Activated CD4-positive, alpha-beta T cell treated with anti-CD3 and anti-CD28 coated beads, Interleukin-2, amount 50 U/mL, for 4 hours (primary cell): Measurements from ENCODE around the gene PSPN.
"Not testable (repeated sequence)": the region's sequence is repeated elsewhere in the genome, so short reads cannot be mapped to it uniquely, and the experiment has no call there.

Source experiments
- DNase-seq, 2 experiments: peaks; one replicate each; pipeline ENCODE4 v3.0.0-alpha.2; 2020

The PSPN gene

GRCh38 chr19:6402837-6403608 lies 27.3 kb upstream of the PSPN start:
- no peak for DNase-seq

GRCh38 chr19:6402058-6402457 lies 26.3 kb upstream of the PSPN start:
- no peak for DNase-seq

- DNase-seq, result not testable (repeated sequence)
Observed at GRCh38 chr19:6400062-6400944, 24.6 kb upstream of the PSPN start.

GRCh38 chr19:6396305-6396704 lies 20.6 kb upstream of the PSPN start:
- no peak for DNase-seq

- no peak for DNase-seq
Observed at GRCh38 chr19:6394831-6395230, 19.1 kb upstream of the PSPN start.

GRCh38 chr19:6393983-6394412 lies 18.3 kb upstream of the PSPN start:
- peak; percentile 63 to 69 for DNase-seq

- peak; percentile 88 to 89 for DNase-seq
Observed at GRCh38 chr19:6393074-6393982, 17.6 kb upstream of the PSPN start, which contains the start of gene GTF2F1. Gene GTF2F1, minus strand, starts transcription at chr19:6393164. Its CDS starts 169 bp downstream, at chr19:6392995.

- DNase-seq, result no peak
Observed at GRCh38 chr19:6392221-6393073, 16.7 kb upstream of the PSPN start.

GRCh38 chr19:6387372-6387771 lies 11.6 kb upstream of the PSPN start:
- no peak for DNase-seq

GRCh38 chr19:6384381-6384780 lies 8.6 kb upstream of the PSPN start:
- DNase-seq, result no peak

GRCh38 chr19:6383188-6383587 lies 7.5 kb upstream of the PSPN start:
- DNase-seq, result no peak

- DNase-seq, result no peak
Observed at GRCh38 chr19:6381030-6381750, 5.5 kb upstream of the PSPN start.

- no peak for DNase-seq
Observed at GRCh38 chr19:6379744-6380143, 4.0 kb upstream of the PSPN start.

- no peak for DNase-seq
Observed at GRCh38 chr19:6378486-6378885, 2.8 kb upstream of the PSPN start.

GRCh38 chr19:6378041-6378440 lies 2.3 kb upstream of the PSPN start:
- DNase-seq, result no peak

- DNase-seq, result no peak
Observed at GRCh38 chr19:6376512-6377190, 918 bp upstream of the PSPN start.

- no peak for DNase-seq
Observed at GRCh38 chr19:6374711-6375410, 872 bp downstream of the PSPN start.

GRCh38 chr19:6374161-6374709 lies 1.5 kb downstream of the PSPN start:
- DNase-seq, result no peak

- DNase-seq, result no peak
Observed at GRCh38 chr19:6373813-6374108, 2.0 kb downstream of the PSPN start.
